ENCODE results near the gene STK32B.

Gene STK32B

GRCh38 chr4:5448221-5448620, 396.9 kb downstream of the STK32B start:
- no peak for TF ChIP-seq ZBTB7A (IDR thresholded peaks at IDR 0.05; ENCODE audit: low read depth)
- TF ChIP-seq TEAD4 (IDR thresholded peaks at IDR 0.05), result no peak
- no peak for TF ChIP-seq FOXM1 (IDR thresholded peaks at IDR 0.05; ENCODE audit: borderline replicate concordance, low read depth)
- TF ChIP-seq EP300 (IDR thresholded peaks at IDR 0.05; ENCODE audit: borderline replicate concordance), result no peak
- no peak for TF ChIP-seq USF1 (IDR thresholded peaks at IDR 0.05)
- TF ChIP-seq EGR1 (IDR thresholded peaks at IDR 0.05), result no peak
- TF ChIP-seq NFIC (IDR thresholded peaks at IDR 0.05), result no peak
- TF ChIP-seq REST (IDR thresholded peaks at IDR 0.05; ENCODE audit: low read depth), result no peak
- TF ChIP-seq TAF1 (IDR thresholded peaks at IDR 0.05; ENCODE audit: low read depth), result no peak
- no peak for TF ChIP-seq MAX (IDR thresholded peaks at IDR 0.05)
- TF ChIP-seq CREB1 (IDR thresholded peaks at IDR 0.05; ENCODE audit: low read depth), result no peak
- TF ChIP-seq TCF12 (IDR thresholded peaks at IDR 0.05; ENCODE audit: low read depth), result no peak

GRCh38 chr4:5451243-5451642, 400.0 kb downstream of the STK32B start:
- TF ChIP-seq TCF12 (IDR thresholded peaks at IDR 0.05; ENCODE audit: low read depth) (no peak), REST (IDR thresholded peaks at IDR 0.05; ENCODE audit: low read depth) (peak; percentile 64)

GRCh38 chr4:5452156-5452555, 400.9 kb downstream of the STK32B start:
- TF ChIP-seq CEBPB (IDR thresholded peaks at IDR 0.05) (no peak), ZBTB7A (IDR thresholded peaks at IDR 0.05; ENCODE audit: low read depth) (no peak), TEAD4 (IDR thresholded peaks at IDR 0.05) (no peak), FOXM1 (IDR thresholded peaks at IDR 0.05; ENCODE audit: borderline replicate concordance, low read depth) (no peak), CREB1 (IDR thresholded peaks at IDR 0.05; ENCODE audit: low read depth) (no peak), USF1 (IDR thresholded peaks at IDR 0.05) (no peak), NFIC (IDR thresholded peaks at IDR 0.05) (no peak), REST (IDR thresholded peaks at IDR 0.05; ENCODE audit: low read depth) (no peak), YY1 (IDR thresholded peaks at IDR 0.05; ENCODE audit: low read depth) (no peak)

- TF ChIP-seq CREB1 (IDR thresholded peaks at IDR 0.05; ENCODE audit: low read depth) (no peak), REST (IDR thresholded peaks at IDR 0.05; ENCODE audit: low read depth) (no peak), ZBTB7A (IDR thresholded peaks at IDR 0.05; ENCODE audit: low read depth) (no peak), MAX (IDR thresholded peaks at IDR 0.05) (no peak), TEAD4 (IDR thresholded peaks at IDR 0.05) (no peak), EP300 (IDR thresholded peaks at IDR 0.05; ENCODE audit: borderline replicate concordance) (no peak), FOXM1 (IDR thresholded peaks at IDR 0.05; ENCODE audit: borderline replicate concordance, low read depth) (no peak), NFIC (IDR thresholded peaks at IDR 0.05) (no peak), RAD21 (IDR thresholded peaks at IDR 0.05; ENCODE audit: low read depth) (no peak), YY1 (IDR thresholded peaks at IDR 0.05; ENCODE audit: low read depth) (no peak), TCF12 (IDR thresholded peaks at IDR 0.05; ENCODE audit: low read depth) (no peak), USF1 (IDR thresholded peaks at IDR 0.05) (no peak), CEBPB (IDR thresholded peaks at IDR 0.05) (no peak), TAF1 (IDR thresholded peaks at IDR 0.05; ENCODE audit: low read depth) (no peak)
Measured at GRCh38 chr4:5455003-5455585, 403.8 kb downstream of the STK32B start.

All from Ishikawa (cell line).